B cell (primary cell): ENCODE results near the gene CISD2. TPM values are rescaled to one million over a fixed set of nuclear protein-coding genes. Genes with fewer than 3 reads are reported as not detected.

Experiments
- ATAC-seq: fragments of 200-7000 bp; cut with Tn5 transposase; one replicate; pipeline ENCODE4 v1.10.0; 2021; ENCODE audit warnings: low read depth, mild to moderate bottlenecking, moderate number of reproducible peaks, moderate library complexity
- CTCF ChIA-PET: fragments of 350-600 bp; sonication (Branson Sonifier 250); formaldehyde crosslinking; loops from one replicate; lab custom pipeline; 2021; ENCODE audit warnings: antibody characterized with exemption, inconsistent platforms; lab: Charles Lee
- POLR2A ChIA-PET: fragments of 350-600 bp; sonication (Branson Sonifier 250); formaldehyde crosslinking; loops from one replicate; lab custom pipeline; 2021; ENCODE audit warnings: antibody characterized with exemption; lab: Charles Lee
- DNase-seq: peaks from one replicate; pipeline ENCODE4 v3.0.0; 2013
- H2AFZ ChIP-seq: 2 replicates; pipeline ENCODE4 v1.6.1; 2012; ENCODE audit warnings: mild to moderate bottlenecking, low read depth, low read length; ENCODE audit not compliant: insufficient read depth, poor library complexity, severe bottlenecking
- H3K27ac ChIP-seq, 2 donors: 1 replicate in 1 of 2; 2 replicates in 1 of 2; pipeline ENCODE4 v1.5.1; 2012 to 2013; ENCODE audit warnings: low read length in 2 of 2, mild to moderate bottlenecking in 2 of 2, moderate library complexity in 1 of 2
- H3K27me3 ChIP-seq, 4 experiments: fragments of 200-600 bp in 1 of 4; sonication (generic) in 1 of 4; replicated peaks in 1 of 4; 1 replicate in 2 of 4; 2 replicates in 2 of 4; pipeline versions ENCODE4 v1.6.1 to v1.7.0; 2013 to 2016; ENCODE audit warnings: low read length in 3 of 4, mild to moderate bottlenecking in 2 of 4, mixed read lengths in 1 of 4, moderate library complexity in 1 of 4; ENCODE audit not compliant: insufficient read depth in 4 of 4, control insufficient read depth in 3 of 4; ENCODE audit errors: control extremely low read depth in 1 of 4
- H3K36me3 ChIP-seq, 2 experiments: replicated peaks in 1 of 2; 1 replicate in 1 of 2; 2 replicates in 1 of 2; pipeline versions ENCODE4 v1.6.1 to v1.7.1; 2013; ENCODE audit warnings: low read length in 1 of 2; ENCODE audit not compliant: insufficient read depth in 2 of 2, control insufficient read depth in 1 of 2; ENCODE audit errors: control extremely low read depth in 1 of 2, extremely low read depth in 1 of 2
- H3K4me1 ChIP-seq, 2 donors: fragments of 200-600 bp in 1 of 2; sonication (generic) in 1 of 2; 1 replicate in 1 of 2; 2 replicates in 1 of 2; pipeline versions ENCODE4 v1.5.1 to v1.6.1; 2013 to 2017; ENCODE audit warnings: low read length in 2 of 2; ENCODE audit not compliant: control insufficient read depth in 2 of 2, insufficient read depth in 2 of 2
- H3K4me2 ChIP-seq: replicated peaks from 2 replicates; pipeline ENCODE3; 2012; ENCODE audit warnings: mild to moderate bottlenecking, low read depth, low read length; ENCODE audit not compliant: poor library complexity, severe bottlenecking
- H3K4me3 ChIP-seq, 5 experiments: fragments of 200-600 bp in 1 of 5; sonication (generic) in 1 of 5; 1 replicate in 3 of 5; 2 replicates in 2 of 5; pipeline versions ENCODE4 v1.5.1 to v1.7.0; 2011 to 2016; ENCODE audit warnings: low read length in 4 of 5, mild to moderate bottlenecking in 4 of 5, low read depth in 2 of 5, control low read depth in 1 of 5, moderate library complexity in 1 of 5; ENCODE audit not compliant: insufficient read depth in 1 of 5; ENCODE audit errors: control extremely low read depth in 1 of 5, extremely low read depth in 1 of 5
- H3K79me2 ChIP-seq: fragments of 200-600 bp; sonication (generic); one replicate; pipeline ENCODE4 v1.6.0; 2016; ENCODE audit warnings: low read length; ENCODE audit not compliant: control insufficient read depth, insufficient read depth
- H3K9ac ChIP-seq: fragments of 200-600 bp; sonication (generic); 2 replicates; pipeline ENCODE4 v1.6.1; 2017; ENCODE audit warnings: mild to moderate bottlenecking, low read length, moderate library complexity
- H3K9me3 ChIP-seq, 3 donors: one replicate each; pipeline versions ENCODE4 v1.6.1 to v1.7.1; 2013; ENCODE audit warnings: low read length in 2 of 3; ENCODE audit not compliant: control insufficient read depth in 2 of 3, insufficient read depth in 1 of 3; ENCODE audit errors: control extremely low read depth in 1 of 3
- H4K20me1 ChIP-seq: 2 replicates; pipeline ENCODE4 v1.6.0; 2012; ENCODE audit warnings: mild to moderate bottlenecking, low read length; ENCODE audit not compliant: insufficient read depth, control insufficient read depth, poor library complexity, severe bottlenecking
- H3K27ac Mint-ChIP-seq: one replicate; pipeline ENCODE4 v1.8.0; 2021; ENCODE audit warnings: mixed read lengths
- H3K27me3 Mint-ChIP-seq: one replicate; pipeline ENCODE4 v1.8.0; 2021; ENCODE audit warnings: mixed read lengths
- H3K4me1 Mint-ChIP-seq: one replicate; pipeline ENCODE4 v1.8.0; 2021; ENCODE audit warnings: mixed read lengths
- H3K4me3 Mint-ChIP-seq: one replicate; pipeline ENCODE4 v1.8.0; 2021; ENCODE audit warnings: mixed read lengths
- H3K9me3 Mint-ChIP-seq: one replicate; pipeline ENCODE4 v1.8.0; 2022; ENCODE audit warnings: mixed read lengths; ENCODE audit not compliant: insufficient read depth
- EZH2 ChIP-seq: IDR thresholded peaks from 2 replicates; pipeline ENCODE4 v1.6.1; 2012; ENCODE audit warnings: borderline replicate concordance, low read depth, mild to moderate bottlenecking, moderate library complexity, low read length; ENCODE audit not compliant: insufficient read depth, poor library complexity, severe bottlenecking
- WGBS: methylation state at CpG from one replicate; pipeline ENCODE4 v1.1.5; 2013; ENCODE audit warnings: missing lambda C conversion rate; ENCODE audit not compliant: insufficient coverage; 5-methylcytosine and 5-hydroxymethylcytosine counted together
- intact Hi-C: fragments of 100-400 bp; cut with micrococcal nuclease; formaldehyde crosslinking; loops from one replicate; pipeline ENCODE4 v1.10.0; 2022
- polyA plus RNA-seq: library from polyadenylated mRNA; depleted of rRNA; stranded (reverse); fragments of >200 nt; gene quantifications from 2 replicates; pipeline ENCODE4 v1.2.3, GENCODE V29; 2012
- total RNA-seq, 2 donors: library from RNA; stranded (reverse); fragments of 120-200 nt in 1 of 2; gene quantifications; 1 replicate in 1 of 2; 2 replicates in 1 of 2; pipeline versions ENCODE4 v1.2.3 to v1.2.4, GENCODE V29; 2013 to 2022
- TF ChIP-seq, protein P1 (sequence below): fragments of 200-600 bp; IDR thresholded peaks from one replicate; pipeline ENCODE4 v1.8.0; 2022; ENCODE audit warnings: antibody characterized with exemption, mild to moderate bottlenecking

CISD2 gene
- total and polyA plus RNA-seq, 2 donors (not counting 1 experiment from before 2014, with no cell fraction given): 5.0 to 16.0 TPM

DNA sequence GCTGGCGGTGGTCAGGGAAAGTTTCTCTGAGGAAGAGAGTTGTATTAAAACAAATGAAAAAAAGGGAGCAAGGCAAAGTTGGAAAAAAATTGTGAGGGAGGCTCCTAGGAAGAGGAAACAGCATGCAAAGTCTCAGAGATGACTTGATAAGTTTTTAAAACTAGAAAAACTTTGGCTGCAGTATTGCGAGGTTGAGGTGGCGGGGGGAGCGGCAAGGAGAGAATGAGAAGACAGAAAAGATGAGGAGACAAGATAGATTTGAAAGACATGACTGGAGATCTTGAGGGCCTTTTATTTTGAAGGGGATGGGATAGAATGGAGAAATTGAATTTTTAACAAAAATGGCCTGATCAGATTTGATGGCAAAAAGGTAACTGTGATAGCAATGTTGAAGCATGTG is 36.7 kb upstream of the CISD2 start:
- ChIA-PET CTCF (no interaction called here), POLR2A (no interaction called here)
- Mint-ChIP-seq H3K27me3 (no peaks in the 10 kb centered on the region), H3K9me3 (no peaks in the 10 kb centered on the region), H3K4me1 (peaks cover 14% of the 10 kb centered on the region), H3K27ac (no peak overlapping the region), H3K4me3 (no peak overlapping the region)
- 96% methylated on average over 4 of the region's 4 CpGs for WGBS
- Histone ChIP-seq H3K27me3 (no peaks in the 10 kb centered on the region), H4K20me1 (no peaks in the 10 kb centered on the region), H3K4me2 (no peak overlapping the region), H3K4me1 (peaks cover 7 to 11% of the 10 kb centered on the region in 2 donors), H3K9ac (no peak overlapping the region), H2AFZ (no peak overlapping the region), H3K36me3 (no peaks in the 10 kb centered on the region), H3K79me2 (peaks cover 23% of the 10 kb centered on the region), H3K27ac (no peak overlapping the region), H3K9me3 (no peaks in the 10 kb centered on the region), H3K4me3 (no peak overlapping the region)
- intact Hi-C loops: no loop called here
- no peak for DNase-seq
- TF ChIP-seq, protein P1, sequence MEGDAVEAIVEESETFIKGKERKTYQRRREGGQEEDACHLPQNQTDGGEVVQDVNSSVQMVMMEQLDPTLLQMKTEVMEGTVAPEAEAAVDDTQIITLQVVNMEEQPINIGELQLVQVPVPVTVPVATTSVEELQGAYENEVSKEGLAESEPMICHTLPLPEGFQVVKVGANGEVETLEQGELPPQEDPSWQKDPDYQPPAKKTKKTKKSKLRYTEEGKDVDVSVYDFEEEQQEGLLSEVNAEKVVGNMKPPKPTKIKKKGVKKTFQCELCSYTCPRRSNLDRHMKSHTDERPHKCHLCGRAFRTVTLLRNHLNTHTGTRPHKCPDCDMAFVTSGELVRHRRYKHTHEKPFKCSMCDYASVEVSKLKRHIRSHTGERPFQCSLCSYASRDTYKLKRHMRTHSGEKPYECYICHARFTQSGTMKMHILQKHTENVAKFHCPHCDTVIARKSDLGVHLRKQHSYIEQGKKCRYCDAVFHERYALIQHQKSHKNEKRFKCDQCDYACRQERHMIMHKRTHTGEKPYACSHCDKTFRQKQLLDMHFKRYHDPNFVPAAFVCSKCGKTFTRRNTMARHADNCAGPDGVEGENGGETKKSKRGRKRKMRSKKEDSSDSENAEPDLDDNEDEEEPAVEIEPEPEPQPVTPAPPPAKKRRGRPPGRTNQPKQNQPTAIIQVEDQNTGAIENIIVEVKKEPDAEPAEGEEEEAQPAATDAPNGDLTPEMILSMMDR: no peak
- no peak for TF ChIP-seq EZH2
- no peak for ATAC-seq

DNA sequence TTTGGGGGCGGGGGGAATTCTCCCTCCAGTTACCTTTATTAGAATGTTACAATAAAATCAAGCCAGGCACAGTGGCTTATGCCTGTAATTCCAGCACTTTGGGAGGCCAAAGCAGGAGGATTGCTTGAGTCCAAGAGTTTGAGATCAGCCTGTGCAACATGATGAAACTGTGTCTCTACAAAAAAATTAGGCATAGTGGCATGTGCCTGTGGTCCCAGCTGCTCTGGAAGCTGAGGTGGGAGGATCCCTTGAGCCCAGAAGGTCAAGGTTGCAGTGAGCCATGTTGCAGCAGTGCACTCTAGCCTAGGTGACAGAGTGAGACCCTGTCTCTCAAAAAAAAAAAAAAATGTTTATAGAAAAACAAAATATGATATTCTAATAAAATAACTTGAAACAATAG is 36.1 kb upstream of the CISD2 start:
- no peaks in the 10 kb centered on the region for H3K27me3 ChIP-seq
- no peak overlapping the region for H3K4me3 ChIP-seq
- ChIA-PET POLR2A (no interaction called here), CTCF (no interaction called here)
- H3K4me2 ChIP-seq: no peak overlapping the region
- peaks cover 7 to 11% of the 10 kb centered on the region in 2 donors for H3K4me1 ChIP-seq
- no CpG with 5 or more reads among the region's 1 CpG for WGBS
- H3K27ac ChIP-seq: no peak overlapping the region
- no peak for TF ChIP-seq EZH2
- TF ChIP-seq, protein P1: no peak
- Mint-ChIP-seq H3K9me3 (no peaks in the 10 kb centered on the region), H3K27me3 (no peaks in the 10 kb centered on the region), H3K27ac (no peak overlapping the region), H3K4me1 (peaks cover 14% of the 10 kb centered on the region), H3K4me3 (no peak overlapping the region)
- H2AFZ ChIP-seq: no peak overlapping the region
- no peak for DNase-seq
- no peak for ATAC-seq
- no peak overlapping the region for H3K9ac ChIP-seq
- peaks cover 23% of the 10 kb centered on the region for H3K79me2 ChIP-seq
- intact Hi-C loops: no loop called here
- no peaks in the 10 kb centered on the region for H4K20me1 ChIP-seq
- H3K36me3 ChIP-seq: no peaks in the 10 kb centered on the region
- no peaks in the 10 kb centered on the region for H3K9me3 ChIP-seq
